ENCODE results near the gene ADCYAP1R1.

Gene ADCYAP1R1

DNA sequence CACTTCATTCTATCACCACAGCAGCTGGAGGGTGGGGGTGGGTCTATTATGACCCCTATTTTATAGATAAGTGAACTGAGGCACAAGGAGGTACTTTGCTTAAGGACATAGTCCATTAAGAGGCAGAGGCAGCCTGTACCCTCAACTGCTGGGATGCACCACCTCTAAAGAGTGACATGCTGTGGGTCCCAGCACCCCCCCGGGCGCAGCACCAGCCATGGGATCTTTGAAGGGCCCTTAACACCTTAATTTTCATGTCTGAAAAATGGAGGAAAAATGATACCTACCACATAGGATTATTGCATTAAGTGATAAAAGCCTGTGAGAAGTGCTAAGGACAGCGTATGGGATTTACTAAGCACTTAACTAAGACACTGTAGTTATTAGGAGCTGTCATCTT, 15.4 kb downstream of the ADCYAP1R1 start:
- H3K27ac ChIP-seq: no peak overlapping the region
- no peaks in the 10 kb centered on the region for H4K20me1 ChIP-seq (ENCODE audit: insufficient read depth)
- H3K4me3 ChIP-seq (IDR thresholded peaks at IDR 0.05; ENCODE audit: insufficient read depth, low read depth, low read length): no peak overlapping the region
- H3K27me3 ChIP-seq (ENCODE audit: insufficient read depth, low read depth): no peaks in the 10 kb centered on the region
- no peaks in the 10 kb centered on the region for H3K36me3 ChIP-seq (ENCODE audit: insufficient read depth)
- no peaks in the 10 kb centered on the region for H3K79me2 ChIP-seq (ENCODE audit: insufficient read depth, low read depth)
- TF ChIP-seq CTCF (conservative IDR thresholded peaks at IDR 0.05; ENCODE audit: low read depth, low read length): no peak
- H3K4me2 ChIP-seq: no peak overlapping the region
- H3K4me1 ChIP-seq (ENCODE audit: low read depth, poor library complexity, severe bottlenecking): no peaks in the 10 kb centered on the region
- H3K9ac ChIP-seq: no peak overlapping the region
- H2AFZ ChIP-seq (ENCODE audit: low read depth): no peak overlapping the region

DNA sequence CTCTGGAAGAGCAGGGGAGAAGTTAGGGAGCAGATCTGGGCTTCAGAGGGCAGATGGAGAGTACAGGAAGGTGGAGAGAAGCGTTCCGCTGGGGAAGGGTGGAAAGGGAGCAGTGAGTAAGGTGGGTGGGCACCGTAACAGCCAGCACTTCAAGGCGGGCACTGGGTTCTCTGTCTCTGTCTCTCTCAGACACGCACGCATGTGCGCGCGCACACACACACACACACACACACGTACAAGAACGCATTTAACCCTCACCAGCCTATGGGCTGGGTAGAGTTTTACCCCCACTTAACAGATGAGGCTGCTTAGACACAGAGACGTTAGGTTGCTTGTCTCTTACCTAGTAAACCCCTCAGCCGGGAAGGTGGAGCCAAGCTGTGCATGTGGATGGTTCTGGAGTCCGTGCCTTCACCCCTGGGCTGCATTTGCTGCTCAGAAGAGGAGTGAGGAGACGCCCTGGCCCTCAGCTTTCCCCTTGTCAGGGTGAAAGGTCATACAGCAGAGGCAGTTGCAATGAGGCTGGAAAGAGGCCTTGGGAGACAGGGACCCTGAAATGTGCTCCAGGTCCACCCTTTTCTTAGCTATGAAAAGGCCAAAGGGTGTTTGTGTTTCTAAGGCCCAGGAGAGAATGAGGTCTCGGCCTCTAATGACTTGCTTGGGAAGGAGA, 16.0 kb downstream of the ADCYAP1R1 start:
- no peak overlapping the region for H3K4me3 ChIP-seq (IDR thresholded peaks at IDR 0.05; ENCODE audit: insufficient read depth, low read depth, low read length)
- no peak overlapping the region for H3K27ac ChIP-seq
- H3K27me3 ChIP-seq (ENCODE audit: insufficient read depth, low read depth): no peaks in the 10 kb centered on the region
- H3K36me3 ChIP-seq (ENCODE audit: insufficient read depth): no peaks in the 10 kb centered on the region
- H3K79me2 ChIP-seq (ENCODE audit: insufficient read depth, low read depth): no peaks in the 10 kb centered on the region
- TF ChIP-seq CTCF (conservative IDR thresholded peaks at IDR 0.05; ENCODE audit: low read depth, low read length): no peak
- no peak overlapping the region for H3K4me2 ChIP-seq
- no peaks in the 10 kb centered on the region for H4K20me1 ChIP-seq (ENCODE audit: insufficient read depth)
- no peaks in the 10 kb centered on the region for H3K4me1 ChIP-seq (ENCODE audit: low read depth, poor library complexity, severe bottlenecking)
- no peak overlapping the region for H3K9ac ChIP-seq
- H2AFZ ChIP-seq (ENCODE audit: low read depth): no peak overlapping the region

- Histone ChIP-seq H3K79me2 (ENCODE audit: insufficient read depth, low read depth) (no peaks in the 10 kb centered on the region), H3K36me3 (ENCODE audit: insufficient read depth) (no peaks in the 10 kb centered on the region), H3K4me2 (no peak overlapping the region), H3K4me3 (IDR thresholded peaks at IDR 0.05; ENCODE audit: insufficient read depth, low read depth, low read length) (no peak overlapping the region), H2AFZ (ENCODE audit: low read depth) (no peak overlapping the region), H3K27me3 (ENCODE audit: insufficient read depth, low read depth) (no peaks in the 10 kb centered on the region), H3K9ac (no peak overlapping the region), H3K4me1 (ENCODE audit: low read depth, poor library complexity, severe bottlenecking) (no peaks in the 10 kb centered on the region), H3K27ac (no peak overlapping the region), H4K20me1 (ENCODE audit: insufficient read depth) (no peaks in the 10 kb centered on the region)
- TF ChIP-seq CTCF (conservative IDR thresholded peaks at IDR 0.05; ENCODE audit: low read depth, low read length): no peak
These were observed 17.9 kb downstream of the ADCYAP1R1 start for GRCh38 chr7:31069860-31070555.

GRCh38 chr7:31070991-31071644, 19.0 kb downstream of the ADCYAP1R1 start:
- H4K20me1 ChIP-seq (ENCODE audit: insufficient read depth): no peaks in the 10 kb centered on the region
- no peak for TF ChIP-seq CTCF (conservative IDR thresholded peaks at IDR 0.05; ENCODE audit: low read depth, low read length)
- no peak overlapping the region for H3K4me3 ChIP-seq (IDR thresholded peaks at IDR 0.05; ENCODE audit: insufficient read depth, low read depth, low read length)
- no peaks in the 10 kb centered on the region for H3K36me3 ChIP-seq (ENCODE audit: insufficient read depth)
- H3K27ac ChIP-seq: no peak overlapping the region
- no peak overlapping the region for H2AFZ ChIP-seq (ENCODE audit: low read depth)
- H3K4me2 ChIP-seq: no peak overlapping the region
- H3K4me1 ChIP-seq (ENCODE audit: low read depth, poor library complexity, severe bottlenecking): no peaks in the 10 kb centered on the region
- H3K79me2 ChIP-seq (ENCODE audit: insufficient read depth, low read depth): no peaks in the 10 kb centered on the region
- H3K9ac ChIP-seq: no peak overlapping the region
- no peaks in the 10 kb centered on the region for H3K27me3 ChIP-seq (ENCODE audit: insufficient read depth, low read depth)
